HG03108 (cell line): ENCODE results near the gene REEP6.
"Not testable (repeated sequence)": the region's sequence is repeated elsewhere in the genome, so short reads cannot be mapped to it uniquely, and the experiment has no call there.

Source experiments
- ATAC-seq: cut with Tn5 transposase; IDR thresholded peaks from one replicate; pipeline ENCODE4 v1.9.1; 2021; ENCODE audit warnings: moderate library complexity; ENCODE audit not compliant: unreplicated experiment

Gene REEP6

DNA sequence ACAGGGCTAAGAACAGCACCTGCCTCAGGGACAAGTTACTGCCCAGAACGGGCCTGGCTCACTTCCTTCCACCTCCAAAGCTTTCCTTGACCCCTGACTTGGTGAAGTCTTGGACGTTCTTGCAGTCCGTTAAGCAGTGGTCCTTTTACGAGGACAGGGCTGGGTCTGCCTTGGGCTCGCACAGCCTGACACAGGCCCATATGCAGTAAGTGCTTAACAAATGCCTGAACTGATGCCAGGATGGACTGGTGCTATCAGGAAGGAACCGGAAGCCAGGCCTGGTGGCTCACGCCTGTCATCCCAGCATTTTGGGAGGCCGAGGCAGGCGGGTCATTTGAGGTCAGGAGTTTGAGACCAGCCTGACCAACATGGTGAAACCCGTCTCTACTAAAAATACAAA lies 31.1 kb downstream of the REEP6 start:
- ATAC-seq = no peak

GRCh38 chr19:1522838-1523237 lies 31.9 kb downstream of the REEP6 start:
- no peak for ATAC-seq

- ATAC-seq = no peak
Observed at GRCh38 chr19:1523412-1524286, 32.7 kb downstream of the REEP6 start, which contains the start of gene PLK5. TSS of gene PLK5 (plus strand) at chr19:1524077. CDS start at chr19:1526997, 2,920 bp downstream.

DNA sequence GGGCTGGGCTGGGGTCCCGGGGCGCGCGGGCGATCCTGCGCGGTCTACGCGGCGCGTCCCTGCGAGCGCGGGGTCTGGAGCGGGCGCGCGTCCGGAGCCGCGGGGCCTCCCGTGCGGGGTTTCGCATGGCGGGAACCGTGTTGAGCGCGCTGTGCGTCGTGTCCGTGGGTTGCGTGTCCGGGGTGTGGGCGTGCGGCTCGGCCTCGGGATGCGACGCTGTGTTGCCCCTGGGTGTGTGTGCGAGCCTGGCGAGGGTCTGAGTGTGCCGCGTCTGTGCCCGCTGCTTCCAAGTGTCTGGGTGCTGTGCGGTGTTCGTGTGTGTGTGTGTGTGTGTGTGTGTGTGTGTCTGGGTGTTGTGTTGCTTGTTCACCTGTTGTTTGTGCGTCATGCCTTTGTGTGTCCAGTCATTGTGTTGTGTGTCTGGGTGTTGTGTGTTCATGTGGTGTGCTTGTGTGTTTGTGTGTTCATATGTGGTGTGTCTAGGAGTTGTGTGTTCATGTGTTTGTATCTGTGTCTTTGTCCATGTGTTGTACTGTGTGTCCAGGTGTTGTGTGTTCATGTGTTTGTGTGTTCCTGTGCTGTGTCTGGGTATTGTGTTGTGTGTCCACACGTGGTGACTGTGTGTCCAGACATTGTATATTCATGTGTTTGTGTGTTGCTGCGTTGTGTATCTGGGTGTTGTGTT lies 33.4 kb downstream of the REEP6 start:
- ATAC-seq = no peak

- ATAC-seq = no peak
Observed at GRCh38 chr19:1524972-1525325, 34.0 kb downstream of the REEP6 start.

- ATAC-seq = no peak
Observed at GRCh38 chr19:1525343-1525742, 34.4 kb downstream of the REEP6 start.

DNA sequence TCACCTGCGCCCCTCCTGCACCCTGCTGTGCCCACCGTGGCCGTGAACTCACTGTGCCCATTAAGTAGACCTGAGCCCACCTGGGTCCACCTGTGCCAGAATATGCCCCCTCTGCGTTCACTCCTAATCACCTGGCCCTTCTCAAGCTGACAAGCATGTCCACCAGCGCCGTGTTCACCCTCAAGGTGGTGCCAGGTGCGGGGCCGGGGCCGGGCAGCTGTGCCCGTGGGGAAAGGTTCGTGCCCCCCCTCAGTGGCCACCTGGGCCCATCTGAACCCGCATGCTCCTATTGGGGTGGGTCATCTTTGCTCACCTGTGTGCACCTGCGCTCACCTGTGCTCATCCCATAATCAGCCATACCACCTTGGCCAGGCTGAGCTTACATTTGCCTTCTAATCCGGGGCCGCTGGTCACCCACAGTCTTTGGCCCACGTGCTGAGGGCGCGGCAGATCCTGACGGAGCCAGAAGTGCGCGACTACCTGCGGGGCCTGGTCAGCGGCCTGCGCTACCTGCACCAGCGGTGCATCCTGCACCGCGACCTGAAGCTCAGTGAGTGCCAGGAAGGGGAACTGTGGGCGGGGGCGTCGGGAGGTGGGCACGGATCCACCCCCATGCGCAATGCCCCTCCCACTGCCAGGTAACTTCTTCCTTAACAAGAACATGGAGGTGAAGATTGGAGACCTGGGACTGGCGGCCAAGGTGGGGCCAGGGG lies 35.2 kb downstream of the REEP6 start:
- ATAC-seq = no peak

DNA sequence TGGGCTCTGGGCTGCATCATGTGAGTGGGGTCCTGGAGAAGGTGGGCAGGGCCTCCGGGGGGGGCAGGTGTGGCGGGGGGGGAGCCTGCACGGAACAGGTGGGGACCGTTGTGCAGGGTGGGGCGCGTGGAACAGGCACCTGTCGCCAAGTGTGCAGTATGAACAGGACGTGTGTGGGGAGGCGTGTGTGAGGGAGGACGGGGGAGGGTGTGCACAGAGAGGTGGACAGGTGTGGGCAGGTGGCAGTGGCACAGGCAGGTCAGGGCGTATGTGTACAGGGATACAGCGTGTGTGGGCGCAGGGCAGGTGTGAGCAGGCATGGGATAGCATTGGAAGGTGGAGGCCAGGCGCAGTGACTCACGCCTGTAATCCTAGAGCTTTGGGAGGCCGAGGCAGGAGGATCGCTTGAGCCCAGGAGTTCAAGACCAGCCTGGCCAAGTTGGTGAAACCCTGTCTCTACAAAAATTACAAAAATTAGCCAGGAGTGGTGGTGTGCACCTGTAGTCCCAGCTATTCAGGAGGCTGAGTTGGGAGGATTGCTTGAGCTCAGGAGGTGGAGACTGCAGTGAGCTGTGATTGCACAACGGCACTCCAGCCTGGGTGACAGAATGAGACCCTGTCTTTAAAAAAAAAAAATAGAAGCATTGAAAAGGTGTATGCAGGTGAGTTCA lies 36.1 kb downstream of the REEP6 start:
- no peak for ATAC-seq

DNA sequence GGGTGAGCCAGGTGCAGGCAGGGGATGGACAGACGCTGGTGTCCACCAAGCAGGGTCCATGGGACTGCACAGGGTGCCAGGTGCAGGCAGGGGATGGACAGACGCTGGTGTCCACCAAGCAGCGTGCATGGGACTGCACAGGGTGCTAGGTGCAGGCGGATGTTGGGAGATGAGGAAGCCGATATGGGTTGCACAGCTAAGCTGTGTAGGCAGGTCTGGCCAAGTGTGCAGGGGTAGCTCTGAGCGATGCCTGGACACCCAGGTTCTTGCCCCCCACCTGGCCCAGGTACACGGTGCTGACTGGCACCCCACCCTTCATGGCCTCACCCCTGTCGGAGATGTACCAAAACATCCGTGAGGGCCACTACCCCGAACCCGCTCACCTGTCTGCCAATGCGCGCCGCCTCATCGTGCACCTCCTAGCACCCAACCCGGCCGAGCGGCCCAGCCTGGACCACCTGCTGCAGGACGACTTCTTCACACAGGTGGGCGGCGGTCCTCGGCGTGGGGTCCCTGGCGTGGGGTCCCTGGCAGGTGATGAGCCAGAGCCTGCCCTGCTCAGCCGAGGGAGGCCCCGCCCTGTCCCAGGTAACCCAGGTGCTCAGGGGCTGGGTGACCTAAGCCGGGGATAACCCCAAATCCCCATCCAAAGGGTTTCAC lies 36.8 kb downstream of the REEP6 start:
- ATAC-seq = no peak

- ATAC-seq = no peak
Observed at GRCh38 chr19:1528596-1529429, 37.8 kb downstream of the REEP6 start.

- ATAC-seq = no peak
Observed at GRCh38 chr19:1529430-1529816, 38.4 kb downstream of the REEP6 start.

DNA sequence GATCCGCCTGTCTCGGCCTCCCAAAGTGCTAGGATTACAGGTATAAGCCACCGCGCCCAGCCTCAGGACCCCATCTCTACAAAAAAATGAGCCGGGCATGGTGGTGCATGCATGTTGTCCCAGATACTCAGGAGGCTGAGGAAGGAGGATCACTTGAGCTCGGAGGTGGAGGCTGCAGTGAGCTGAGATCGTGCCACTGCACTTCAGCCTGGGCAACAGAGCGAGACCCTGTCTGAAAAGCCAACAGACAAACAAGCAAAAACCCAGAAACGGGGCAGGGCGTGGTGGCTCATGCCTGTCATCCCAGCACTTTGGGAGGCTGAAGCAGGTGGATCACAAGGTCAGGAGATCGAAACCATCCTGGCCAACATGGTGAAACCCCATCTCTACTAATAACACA lies 39.9 kb downstream of the REEP6 start:
- ATAC-seq = not testable (repeated sequence)

DNA sequence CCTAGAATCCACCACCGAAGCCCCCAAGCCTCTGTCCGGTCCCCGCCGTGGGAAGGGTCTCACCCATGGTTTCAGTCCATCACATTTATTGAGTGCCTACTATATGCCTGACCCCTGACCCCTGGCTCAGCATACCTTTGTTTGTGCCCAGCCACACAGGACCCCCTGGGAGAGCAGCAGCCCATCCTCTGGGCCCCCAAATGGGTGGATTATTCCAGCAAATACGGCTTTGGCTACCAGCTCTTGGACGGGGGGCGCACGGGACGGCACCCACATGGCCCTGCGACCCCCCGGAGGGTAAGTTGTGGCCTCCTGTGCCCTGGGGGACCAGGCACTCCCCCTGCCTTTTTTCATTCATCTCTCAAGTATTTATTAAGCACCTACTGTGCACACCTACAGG lies 40.6 kb downstream of the REEP6 start:
- ATAC-seq = no peak

GRCh38 chr19:1532003-1532402 lies 41.0 kb downstream of the REEP6 start:
- no peak for ATAC-seq

DNA sequence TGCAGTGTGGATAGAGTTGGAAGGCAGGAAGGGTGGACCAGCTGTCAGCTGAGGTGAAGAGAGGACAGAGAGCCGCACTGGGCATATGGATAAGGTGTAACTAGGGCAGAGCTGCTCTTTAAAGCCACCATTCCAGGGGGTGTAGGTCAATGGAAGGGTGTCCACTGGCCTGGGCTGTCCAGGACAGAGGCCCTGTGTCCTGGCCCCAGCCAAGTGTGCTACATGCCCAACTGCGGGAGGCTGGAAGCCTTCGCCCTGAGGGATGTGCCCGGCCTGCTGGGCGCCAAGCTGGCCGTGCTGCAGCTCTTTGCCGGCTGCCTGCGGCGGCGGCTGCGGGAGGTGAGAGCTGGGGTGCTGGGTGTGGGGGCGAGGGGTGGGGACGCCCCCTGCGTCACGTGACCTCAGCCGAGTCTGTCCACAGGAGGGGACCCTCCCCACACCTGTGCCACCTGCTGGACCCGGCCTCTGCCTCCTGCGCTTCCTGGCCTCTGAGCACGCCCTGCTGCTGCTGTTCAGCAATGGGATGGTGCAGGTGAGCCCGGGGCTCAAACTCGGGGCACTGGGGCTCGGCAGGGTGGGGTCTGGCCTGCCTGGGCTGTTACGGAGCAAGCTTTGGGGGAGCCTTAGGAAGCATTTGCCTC lies 42.6 kb downstream of the REEP6 start:
- no peak for ATAC-seq

DNA sequence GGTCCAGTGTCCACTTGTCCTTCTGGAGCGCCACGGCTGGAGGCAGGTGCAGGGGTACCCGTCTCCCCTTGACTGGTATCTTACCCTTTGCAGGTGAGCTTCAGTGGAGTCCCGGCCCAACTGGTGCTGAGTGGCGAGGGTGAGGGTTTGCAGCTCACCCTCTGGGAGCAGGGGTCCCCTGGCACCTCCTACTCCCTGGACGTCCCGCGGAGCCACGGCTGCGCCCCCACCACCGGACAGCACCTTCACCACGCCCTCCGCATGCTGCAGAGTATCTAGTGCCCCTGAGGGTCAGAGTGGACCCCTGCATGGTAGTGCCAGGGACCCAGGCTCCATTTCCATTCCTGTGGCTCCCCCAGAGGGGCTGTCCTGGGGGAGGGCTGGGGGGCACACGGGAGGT lies 44.0 kb downstream of the REEP6 start:
- no peak for ATAC-seq

GRCh38 chr19:1535699-1536098 lies 44.7 kb downstream of the REEP6 start:
- not testable (repeated sequence) for ATAC-seq

GRCh38 chr19:1538978-1539377 lies 48.0 kb downstream of the REEP6 start:
- no peak for ATAC-seq

- ATAC-seq = not testable (repeated sequence)
Observed at GRCh38 chr19:1539749-1540148, 48.8 kb downstream of the REEP6 start.
